Measurements from ENCODE around the gene PDK2. TPM values are rescaled to one million over a fixed set of nuclear protein-coding genes. Genes with fewer than 3 reads are reported as not detected.

The PDK2 gene
- total RNA-seq, 1 donor from 2014 or later: 17.5 TPM

GRCh38 chr17:50150354-50151040, 55.3 kb downstream of the PDK2 start, which contains the start of gene PPP1R9B:
TSS of gene PPP1R9B (minus strand) at chr17:50150677. CDS start at chr17:50150513, 164 bp downstream.
- no peak for DNase-seq (ENCODE audit: low read depth)
- TF ChIP-seq CTCF (conservative IDR thresholded peaks at IDR 0.05; ENCODE audit: low read depth, low read length): no peak
- peak within 1 kb of the TSS; percentile 82 for H3K4me3 ChIP-seq (ENCODE audit: low read depth, low read length)

- DNase-seq (ENCODE audit: low read depth): no peak
- TF ChIP-seq CTCF (conservative IDR thresholded peaks at IDR 0.05; ENCODE audit: low read depth, low read length): peak; percentile 55
- peak overlapping the region; percentile 82 for H3K4me3 ChIP-seq (ENCODE audit: low read depth, low read length)
These were observed 56.1 kb downstream of the PDK2 start for GRCh38 chr17:50151041-50151936.

GRCh38 chr17:50151937-50152547, 56.9 kb downstream of the PDK2 start:
- no peak for DNase-seq (ENCODE audit: low read depth)
- TF ChIP-seq CTCF (conservative IDR thresholded peaks at IDR 0.05; ENCODE audit: low read depth, low read length): no peak
- H3K4me3 ChIP-seq (ENCODE audit: low read depth, low read length): peak overlapping the region; percentile 82

- DNase-seq (ENCODE audit: low read depth): no peak
- TF ChIP-seq CTCF (conservative IDR thresholded peaks at IDR 0.05; ENCODE audit: low read depth, low read length): no peak
- H3K4me3 ChIP-seq (ENCODE audit: low read depth, low read length): peak overlapping the region; percentile 82
These were observed 57.6 kb downstream of the PDK2 start for GRCh38 chr17:50152736-50153135.

- DNase-seq (ENCODE audit: low read depth): no peak
- no peak overlapping the region for H3K4me3 ChIP-seq (ENCODE audit: low read depth, low read length)
- no peak for TF ChIP-seq CTCF (conservative IDR thresholded peaks at IDR 0.05; ENCODE audit: low read depth, low read length)
These were observed 58.8 kb downstream of the PDK2 start for GRCh38 chr17:50153650-50154575.

GRCh38 chr17:50154604-50155003, 59.5 kb downstream of the PDK2 start:
- H3K4me3 ChIP-seq (ENCODE audit: low read depth, low read length): no peak overlapping the region
- TF ChIP-seq CTCF (conservative IDR thresholded peaks at IDR 0.05; ENCODE audit: low read depth, low read length): no peak

More at GRCh38 chr17:50154604-50155003, 59.5 kb downstream of the PDK2 start:
- DNase-seq (ENCODE audit: low read depth): no peak
